Smooth muscle cell (in vitro differentiated cells): ENCODE results near the gene FRMD3. TPM values are rescaled to one million over a fixed set of nuclear protein-coding genes. Genes with fewer than 3 reads are reported as not detected.

Experiments used
- DNase-seq: peaks from one replicate; lab custom pipeline; 2025; ENCODE audit not compliant: unreplicated experiment; lab: John Stamatoyannopoulos, UW
- H2AFZ ChIP-seq: fragments of 200-600 bp; sonication (generic); 2 replicates; pipeline ENCODE4 v1.6.0; 2016; ENCODE audit warnings: antibody characterized with exemption, low read depth, mild to moderate bottlenecking
- H3F3A ChIP-seq: fragments of 200-600 bp; sonication (generic); 2 replicates; pipeline ENCODE4 v1.6.0; 2017; ENCODE audit warnings: antibody characterized with exemption, low read depth
- H3K27ac ChIP-seq: fragments of 200-600 bp; sonication (generic); 2 replicates; pipeline ENCODE4 v1.5.1; 2016; ENCODE audit warnings: low read depth, mild to moderate bottlenecking
- H3K27me3 ChIP-seq: fragments of 200-600 bp; sonication (generic); 2 replicates; pipeline ENCODE4 v1.6.1; 2016; ENCODE audit warnings: low read depth, mild to moderate bottlenecking
- H3K36me3 ChIP-seq: fragments of 200-600 bp; sonication (generic); 2 replicates; pipeline ENCODE4 v1.5.1; 2016; ENCODE audit warnings: low read depth
- H3K4me1 ChIP-seq: fragments of 200-600 bp; sonication (generic); 2 replicates; pipeline ENCODE4 v1.5.1; 2016; ENCODE audit warnings: low read depth
- H3K4me2 ChIP-seq: fragments of 200-600 bp; sonication (generic); 2 replicates; pipeline ENCODE4 v1.6.0; 2016; ENCODE audit warnings: mild to moderate bottlenecking
- H3K4me3 ChIP-seq: fragments of 200-600 bp; sonication (generic); 2 replicates; pipeline ENCODE4 v1.5.1; 2016; ENCODE audit warnings: mild to moderate bottlenecking
- H3K79me2 ChIP-seq: fragments of 200-600 bp; sonication (generic); 2 replicates; pipeline ENCODE4 v1.6.0; 2016; ENCODE audit warnings: low read depth, mild to moderate bottlenecking
- H3K9ac ChIP-seq: fragments of 200-600 bp; sonication (generic); 2 replicates; pipeline ENCODE4 v1.6.0; 2016; ENCODE audit warnings: low read depth
- H3K9me3 ChIP-seq: fragments of 200-600 bp; sonication (generic); replicated peaks from 2 replicates; pipeline ENCODE4 v1.5.1; 2016; ENCODE audit warnings: low read depth
- H4K20me1 ChIP-seq: fragments of 200-600 bp; sonication (generic); 2 replicates; pipeline ENCODE4 v1.6.0; 2016; ENCODE audit warnings: low read depth
- CTCF ChIP-seq: fragments of 200-600 bp; sonication (generic); IDR thresholded peaks from 2 replicates; pipeline ENCODE4 v1.5.1; 2017; ENCODE audit warnings: borderline replicate concordance, mild to moderate bottlenecking, antibody characterized with exemption; ENCODE audit not compliant: insufficient read depth, poor library complexity, severe bottlenecking
- WGBS: methylation state at CpG from one replicate; pipeline ENCODE4 v1.1.7; 2016; ENCODE audit warnings: low lambda C conversion rate; 5-methylcytosine and 5-hydroxymethylcytosine counted together
- polyA plus RNA-seq: library from polyadenylated mRNA; unstranded; fragments of >200 nt; fragmentation: Nextera tagmentation; extraction: Ambion mirVana; gene quantifications from 2 replicates; pipeline ENCODE4 v1.2.1, GENCODE V29; 2016
- total RNA-seq: library from RNA; depleted of rRNA; stranded (reverse); fragments of >200 nt; gene quantifications from 2 replicates; pipeline ENCODE4 v1.2.3, GENCODE V29; 2014

FRMD3 gene
- total and polyA plus RNA-seq, 2 experiments from 2014 or later = 0.72 to 2.8 TPM

- Histone ChIP-seq H3K9ac (no peak overlapping the region), H3F3A (no peaks in the 10 kb centered on the region), H3K27me3 (no peaks in the 10 kb centered on the region), H3K36me3 (no peaks in the 10 kb centered on the region), H3K4me3 (no peak overlapping the region), H3K9me3 (no peaks in the 10 kb centered on the region), H2AFZ (no peak overlapping the region), H3K4me1 (peaks cover 1% of the 10 kb centered on the region), H3K27ac (no peak overlapping the region), H3K79me2 (no peaks in the 10 kb centered on the region), H3K4me2 (no peak overlapping the region), H4K20me1 (no peaks in the 10 kb centered on the region)
- TF ChIP-seq CTCF = no peak
- WGBS = 95% methylated on average over 1 of the region's 1 CpG
- DNase-seq = no peak
Measured at GRCh38 chr9:83322438-83322837, 215.8 kb downstream of the FRMD3 start.

- Histone ChIP-seq H3F3A (no peaks in the 10 kb centered on the region), H3K4me2 (no peak overlapping the region), H3K4me1 (no peaks in the 10 kb centered on the region), H3K79me2 (no peaks in the 10 kb centered on the region), H3K27me3 (no peaks in the 10 kb centered on the region), H3K4me3 (no peak overlapping the region), H2AFZ (no peak overlapping the region), H3K27ac (no peak overlapping the region), H4K20me1 (no peaks in the 10 kb centered on the region), H3K9ac (no peak overlapping the region), H3K36me3 (no peaks in the 10 kb centered on the region), H3K9me3 (no peaks in the 10 kb centered on the region)
- TF ChIP-seq CTCF = no peak
- WGBS = 39% methylated on average over 2 of the region's 2 CpGs
- no peak for DNase-seq
Measured at GRCh38 chr9:83317244-83317643, 221.0 kb downstream of the FRMD3 start.

GRCh38 chr9:83315649-83316048 is 222.6 kb downstream of the FRMD3 start:
- whole genome bisulfite sequencing = 99% methylated on average over 4 of the region's 4 CpGs

More at GRCh38 chr9:83315649-83316048, 222.6 kb downstream of the FRMD3 start:
- no peaks in the 10 kb centered on the region for H3K36me3 ChIP-seq
- H3K4me1 ChIP-seq = no peaks in the 10 kb centered on the region
- no peak overlapping the region for H3K9ac ChIP-seq
- H3K27ac ChIP-seq = no peak overlapping the region
- no peaks in the 10 kb centered on the region for H4K20me1 ChIP-seq
- no peaks in the 10 kb centered on the region for H3K27me3 ChIP-seq
- TF ChIP-seq CTCF = no peak
- H3K79me2 ChIP-seq = no peaks in the 10 kb centered on the region
- H3K4me3 ChIP-seq = no peak overlapping the region
- H3K9me3 ChIP-seq = no peaks in the 10 kb centered on the region
- DNase-seq = no peak
- no peak overlapping the region for H2AFZ ChIP-seq
- no peaks in the 10 kb centered on the region for H3F3A ChIP-seq
- no peak overlapping the region for H3K4me2 ChIP-seq
